HEK293T (cell line): ENCODE results near the gene EXOSC1.

Experiments
- ELF4 ChIP-seq: fragments of 450-650 bp; IDR thresholded peaks from 2 replicates; pipeline ENCODE4 v1.6.1; 2017; ENCODE audit warnings: antibody characterized with exemption
- FOXK2 ChIP-seq: fragments of 450-650 bp; IDR thresholded peaks from 2 replicates; pipeline ENCODE4 v1.6.1; 2016; ENCODE audit warnings: mild to moderate bottlenecking
- FOXM1 ChIP-seq: fragments of 450-650 bp; IDR thresholded peaks from 2 replicates; pipeline ENCODE4 v1.6.1; 2017; ENCODE audit warnings: mild to moderate bottlenecking, borderline replicate concordance
- HDGF ChIP-seq: fragments of 450-650 bp; IDR thresholded peaks from 2 replicates; pipeline ENCODE4 v1.6.1; 2017; ENCODE audit warnings: antibody characterized with exemption, borderline replicate concordance
- LEF1 ChIP-seq: fragments of 450-650 bp; IDR thresholded peaks from 2 replicates; pipeline ENCODE4 v1.6.1; 2017; ENCODE audit warnings: mild to moderate bottlenecking, borderline replicate concordance
- NFRKB ChIP-seq: fragments of 450-650 bp; IDR thresholded peaks from 2 replicates; pipeline ENCODE4 v1.6.1; 2016; ENCODE audit warnings: mild to moderate bottlenecking, moderate library complexity
- SP1 ChIP-seq: fragments of 450-650 bp; IDR thresholded peaks from 2 replicates; pipeline ENCODE4 v1.6.1; 2017
- SUZ12 ChIP-seq: fragments of 450-650 bp; IDR thresholded peaks from 2 replicates; pipeline ENCODE4 v1.6.1; 2016; ENCODE audit warnings: mild to moderate bottlenecking
- TARDBP ChIP-seq: fragments of 450-650 bp; IDR thresholded peaks from 2 replicates; pipeline ENCODE4 v1.6.1; 2016
- ZNF384 ChIP-seq: fragments of 450-650 bp; IDR thresholded peaks from 2 replicates; pipeline ENCODE4 v1.6.1; 2016

DNA sequence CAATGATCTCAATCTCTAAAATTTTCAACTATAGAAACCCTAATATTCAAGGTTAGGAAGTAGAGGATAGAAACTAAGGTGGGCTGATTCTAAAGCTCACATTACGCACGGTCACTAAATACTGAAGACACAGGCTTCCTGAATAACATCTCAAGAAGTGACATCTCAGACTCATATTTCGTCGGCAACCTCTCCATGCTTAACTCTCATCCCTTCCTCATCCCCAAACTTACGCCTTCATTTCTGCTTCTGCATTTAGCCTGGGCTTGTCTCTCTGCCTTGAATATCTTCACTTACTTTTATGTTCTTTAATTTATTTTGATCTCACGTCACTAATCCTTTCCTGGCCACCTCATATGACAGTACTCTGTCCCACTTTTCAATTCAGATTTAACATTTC is 10.6 kb downstream of the EXOSC1 start:
- TF ChIP-seq SP1 (no peak), FOXK2 (no peak), SUZ12 (no peak), ZNF384 (no peak), FOXM1 (no peak), NFRKB (no peak), ELF4 (no peak), LEF1 (no peak), TARDBP (no peak), HDGF (no peak)
